SH-SY5Y (cell line): ENCODE results near the gene BRAF.

Experiments used
- GATA2 ChIP-seq: IDR thresholded peaks from 2 replicates; pipeline ENCODE4 v1.6.1; 2011; ENCODE audit warnings: mild to moderate bottlenecking, low read depth, low read length
- GATA3 ChIP-seq: IDR thresholded peaks from 2 replicates; pipeline ENCODE4 v1.6.1; 2011; ENCODE audit warnings: low read depth, mild to moderate bottlenecking, low read length, moderate library complexity

The BRAF gene

DNA sequence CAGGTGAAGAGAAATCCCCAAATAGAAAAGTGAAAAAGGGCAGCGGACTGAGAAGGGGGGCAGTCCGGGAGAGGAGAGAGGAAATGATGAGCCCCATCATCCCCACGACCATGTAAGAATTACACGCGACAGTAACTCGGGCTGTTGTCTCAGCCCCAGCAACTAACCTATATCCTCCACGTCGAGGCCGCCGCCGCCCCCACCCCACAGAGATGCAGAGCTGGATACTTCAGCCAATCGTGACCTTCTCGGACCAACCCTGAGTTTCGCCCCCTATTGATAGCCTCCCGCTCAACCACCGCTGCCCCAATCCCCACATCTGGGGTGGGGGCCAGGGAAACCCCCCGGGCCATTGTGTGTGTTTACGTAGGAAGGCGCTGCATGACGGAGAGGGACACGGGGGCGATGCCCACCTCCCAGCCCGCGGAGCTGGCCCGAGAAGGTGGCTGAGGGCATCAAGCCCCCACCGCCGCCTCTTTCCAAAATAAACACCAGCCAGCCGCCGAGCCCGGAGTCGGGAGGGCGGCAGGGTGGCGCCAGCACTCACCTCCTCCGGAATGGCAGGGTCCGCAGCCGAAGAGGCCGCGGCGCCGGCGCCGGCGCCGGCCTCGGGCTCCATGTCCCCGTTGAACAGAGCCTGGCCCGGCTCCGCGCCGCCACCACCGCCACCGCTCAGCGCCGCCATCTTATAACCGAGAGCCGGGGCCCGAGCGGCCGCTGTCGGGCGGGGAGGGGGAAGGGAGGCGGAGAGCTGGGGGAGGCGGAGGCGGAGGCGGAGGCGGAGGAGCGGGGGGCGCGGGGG lies 509 bp downstream of the BRAF start:
- TF ChIP-seq GATA3 (no peak), GATA2 (peak; percentile 71)

GRCh38 chr7:140923358-140924006 lies 1.2 kb downstream of the BRAF start:
- TF ChIP-seq GATA3 (no peak), GATA2 (no peak)

DNA sequence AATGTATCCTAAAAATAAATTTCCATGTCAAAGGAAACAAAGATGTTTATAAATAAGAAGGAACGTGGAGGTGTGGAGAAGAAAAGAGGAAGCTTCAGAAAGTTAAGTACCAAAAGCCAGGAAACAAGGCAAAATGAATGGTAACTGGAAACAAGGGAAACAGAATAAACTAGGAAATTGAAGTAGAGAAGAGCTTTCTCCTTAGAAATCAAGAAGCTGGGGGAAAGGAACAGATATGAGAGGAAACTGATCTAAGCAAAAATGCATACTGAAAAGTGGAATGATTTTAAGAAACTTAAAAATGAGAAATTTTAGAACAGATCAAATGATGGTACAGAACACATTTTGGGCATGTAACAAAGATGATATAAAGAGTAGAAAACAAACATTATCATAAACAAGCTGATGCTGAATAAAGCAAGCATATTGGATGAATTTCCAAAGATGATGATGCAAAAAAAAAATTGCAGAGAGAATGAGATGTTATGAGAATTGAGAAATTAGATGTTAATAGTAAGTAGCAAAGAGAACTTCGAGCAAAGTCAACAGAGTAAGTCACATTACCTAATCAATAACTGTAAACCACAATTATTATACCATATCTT lies 1.9 kb downstream of the BRAF start:
- TF ChIP-seq GATA3, result no peak
- TF ChIP-seq GATA2, result no peak

DNA sequence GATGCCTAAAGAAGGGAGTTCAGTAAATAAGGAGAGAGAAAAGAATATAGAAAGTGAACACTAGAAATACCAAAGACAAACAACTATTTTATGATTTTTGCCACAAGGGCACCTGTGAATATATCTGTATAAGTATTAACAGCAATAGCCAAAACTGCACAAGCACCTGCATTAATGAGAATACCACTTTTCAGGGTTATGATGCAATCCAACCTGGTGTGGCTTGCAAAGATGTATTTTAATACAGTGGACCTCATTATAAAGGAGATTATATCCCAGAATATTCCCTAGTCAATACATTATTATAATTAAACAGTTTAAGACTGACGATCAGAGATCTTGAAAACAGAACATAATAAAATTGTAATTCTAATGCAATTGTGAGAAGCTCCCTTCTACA lies 4.0 kb downstream of the BRAF start:
- no peak for TF ChIP-seq GATA2
- no peak for TF ChIP-seq GATA3

GRCh38 chr7:140918236-140918635 lies 6.5 kb downstream of the BRAF start:
- no peak for TF ChIP-seq GATA3

- no peak for TF ChIP-seq GATA2
- TF ChIP-seq GATA3, result no peak
Measured at GRCh38 chr7:140917258-140917657, 7.5 kb downstream of the BRAF start.

DNA sequence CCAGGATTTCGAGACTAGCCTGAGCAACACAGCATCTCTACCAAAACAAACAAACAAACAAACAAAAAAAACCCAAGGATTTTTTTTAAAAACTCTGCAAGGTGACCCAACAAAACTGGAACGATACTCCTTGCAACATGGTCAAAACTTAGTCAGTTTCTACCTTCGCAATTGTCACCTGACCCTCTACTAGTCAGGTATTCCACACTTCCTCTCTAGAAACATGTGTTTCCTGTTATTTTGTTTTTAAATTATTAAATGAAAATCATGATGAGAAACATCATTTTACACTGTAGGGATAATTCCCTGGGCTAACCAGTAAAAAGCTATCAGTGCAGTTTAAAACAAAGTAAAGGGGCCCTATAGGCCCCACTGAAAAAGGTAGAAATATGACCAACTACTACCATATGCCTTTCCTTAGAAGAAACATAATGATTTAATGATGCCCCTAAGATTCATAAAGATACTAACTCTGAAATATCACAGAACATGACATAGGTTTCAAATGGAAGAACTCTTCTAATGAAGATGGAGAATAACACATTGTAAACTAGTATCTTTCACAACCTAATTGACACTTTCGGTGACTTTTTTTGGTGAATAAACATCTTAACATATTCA lies 8.7 kb downstream of the BRAF start:
- no peak for TF ChIP-seq GATA2
- TF ChIP-seq GATA3, result no peak

DNA sequence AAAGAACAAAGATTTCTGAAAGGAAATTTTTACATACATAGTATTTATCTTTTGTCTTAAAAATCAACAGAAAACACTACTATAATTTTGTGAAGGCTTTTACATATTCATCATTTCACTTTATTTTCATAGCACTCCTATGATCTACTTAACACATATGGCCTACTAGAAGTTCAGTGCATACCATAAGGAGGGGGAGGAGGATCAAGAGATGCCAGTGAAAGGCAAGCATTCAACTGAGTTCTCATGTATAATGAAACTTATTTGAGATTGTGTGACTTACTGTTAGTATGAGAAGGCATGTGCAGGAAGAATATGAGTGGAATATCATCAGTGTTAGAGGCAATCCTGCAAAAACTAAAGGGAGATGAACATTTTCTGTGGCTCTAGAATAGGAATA lies 10.6 kb downstream of the BRAF start:
- TF ChIP-seq GATA2 (no peak), GATA3 (no peak)

DNA sequence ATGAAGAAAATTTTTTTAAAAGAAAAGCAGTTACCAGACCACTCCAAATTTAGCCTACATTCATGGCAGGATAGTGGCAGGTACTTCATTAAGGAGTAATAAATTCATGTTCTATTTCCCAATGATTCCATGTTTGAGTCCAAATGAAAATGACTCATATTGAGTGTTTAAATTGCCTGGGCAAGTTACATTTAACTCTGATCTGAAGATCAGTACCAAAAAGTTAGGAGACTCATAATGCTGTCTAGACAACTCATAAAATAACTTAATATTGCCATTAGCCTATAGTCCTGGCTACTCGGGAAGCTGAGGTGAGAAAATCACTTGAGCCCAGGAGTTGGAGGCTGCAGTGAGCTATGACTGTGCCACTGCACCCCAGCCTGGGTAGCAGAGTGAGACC lies 13.0 kb downstream of the BRAF start:
- TF ChIP-seq GATA3, result no peak

- TF ChIP-seq GATA2, result no peak
- TF ChIP-seq GATA3, result no peak
Measured at GRCh38 chr7:140909476-140910161, 15.1 kb downstream of the BRAF start.

DNA sequence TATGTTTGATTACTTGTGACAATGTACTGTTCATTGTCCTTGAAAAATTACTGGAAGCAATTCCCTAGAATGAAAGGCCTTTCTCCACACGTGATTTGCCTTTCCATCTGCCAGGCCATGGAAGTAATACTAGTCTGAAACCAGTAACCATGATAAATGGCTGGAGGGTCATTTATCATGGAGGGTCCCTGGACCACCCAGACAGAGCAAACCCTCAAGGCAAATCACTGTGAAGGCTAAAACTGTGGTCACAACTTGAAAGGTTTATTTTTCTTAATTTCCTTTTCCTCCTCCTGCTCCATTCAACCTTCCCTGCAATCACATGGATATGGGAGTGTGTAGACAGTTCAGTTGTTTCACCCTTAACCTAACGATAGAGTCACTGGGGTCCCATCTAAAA lies 16.4 kb downstream of the BRAF start:
- no peak for TF ChIP-seq GATA2
- no peak for TF ChIP-seq GATA3

DNA sequence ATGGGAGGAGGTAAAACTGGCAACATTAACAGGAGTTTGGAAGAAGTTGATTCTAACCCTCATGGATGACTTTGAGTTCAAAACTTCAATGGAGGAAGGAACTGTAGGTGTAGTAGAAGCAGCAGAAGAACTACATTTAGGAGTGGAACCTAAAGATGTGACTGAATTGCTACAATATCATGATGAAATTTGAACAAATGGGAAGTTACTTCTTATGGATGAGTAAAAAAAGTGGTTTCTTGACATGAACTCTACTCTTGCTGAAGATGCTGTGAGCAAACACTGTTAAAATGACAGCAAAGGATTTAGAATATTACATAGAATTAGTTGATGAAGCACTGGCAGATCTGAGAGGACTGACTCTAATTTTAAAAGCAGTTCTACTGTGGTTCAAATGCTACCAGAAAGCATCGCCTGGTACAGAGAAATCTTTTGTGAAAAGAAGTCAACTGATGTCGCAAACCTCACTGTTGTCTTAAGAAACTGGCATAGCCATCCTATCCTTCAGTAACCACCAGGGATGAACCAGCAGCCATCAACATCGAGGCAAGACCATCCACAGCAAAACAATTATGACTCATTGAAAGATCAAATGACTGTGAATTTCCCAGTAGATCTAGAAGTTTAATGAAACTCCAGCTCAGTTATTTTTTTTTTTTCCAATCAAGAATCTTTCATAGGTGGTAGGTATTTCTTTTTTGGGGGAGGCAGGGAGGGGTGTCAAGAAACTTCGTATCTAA lies 20.8 kb downstream of the BRAF start:
- TF ChIP-seq GATA2 (no peak), GATA3 (no peak)

DNA sequence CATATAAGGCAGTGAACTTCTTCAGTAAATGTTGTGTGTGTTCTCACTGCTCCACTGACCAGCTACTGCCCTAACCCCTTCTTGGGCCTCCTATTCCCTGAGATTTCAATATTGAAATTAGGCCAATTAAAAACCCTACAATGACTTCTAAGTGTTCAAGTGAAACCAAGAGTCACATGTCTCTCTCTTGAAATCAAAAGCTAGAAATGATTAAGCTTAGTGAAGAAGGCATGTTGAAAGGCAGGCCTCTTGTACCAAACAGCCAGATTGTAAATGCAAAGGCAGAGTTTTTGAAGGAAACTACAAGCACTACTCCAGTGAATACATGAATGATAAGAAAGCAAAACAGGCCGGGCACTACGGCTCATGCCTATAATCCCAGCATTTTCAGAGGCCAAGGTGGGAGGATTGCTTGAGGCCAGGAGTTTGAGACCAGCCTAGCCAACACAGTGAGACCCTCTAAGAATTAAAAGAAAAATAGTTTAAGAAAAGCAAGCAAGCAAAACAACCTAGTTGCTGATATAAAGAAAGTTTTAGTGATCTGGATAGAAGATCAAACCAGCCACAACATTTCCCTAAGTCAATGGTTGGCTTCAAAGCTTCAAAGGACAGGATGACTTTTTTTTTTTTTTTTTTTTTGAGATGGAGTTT lies 22.3 kb downstream of the BRAF start:
- TF ChIP-seq GATA2, result no peak
- TF ChIP-seq GATA3, result no peak
